Neutrophil (primary cell): Measurements from ENCODE around the gene LGI4.
A peak's percentile ranks its signal among the peaks of the same experiment; 100 is the strongest.

Source experiments
- H3K27ac ChIP-seq: fragments of 200-600 bp; sonication (generic); 2 replicates; pipeline ENCODE4 v1.5.1; 2016; ENCODE audit warnings: mild to moderate bottlenecking, moderate library complexity
- H3K27me3 ChIP-seq: fragments of 200-600 bp; sonication (generic); 2 replicates; pipeline ENCODE4 v1.6.0; 2016; ENCODE audit warnings: mild to moderate bottlenecking
- H3K36me3 ChIP-seq: fragments of 200-600 bp; sonication (generic); 2 replicates; pipeline ENCODE4 v1.5.1; 2017
- H3K4me1 ChIP-seq, 2 experiments: fragments of 200-600 bp in 1 of 2; sonication (generic) in 1 of 2; 1 replicate in 1 of 2; 2 replicates in 1 of 2; pipeline versions ENCODE4 v1.5.1 to v1.6.1; 2013 to 2016; ENCODE audit warnings: low read depth in 1 of 2, low read length in 1 of 2, mild to moderate bottlenecking in 1 of 2, moderate library complexity in 1 of 2; ENCODE audit not compliant: control insufficient read depth in 1 of 2, insufficient read depth in 1 of 2
- H3K4me3 ChIP-seq, 2 experiments: fragments of 200-600 bp in 1 of 2; sonication (generic) in 1 of 2; 1 replicate in 1 of 2; 2 replicates in 1 of 2; pipeline ENCODE4 v1.5.1; 2013 to 2016; ENCODE audit warnings: low read depth in 1 of 2, low read length in 1 of 2, mild to moderate bottlenecking in 1 of 2, moderate library complexity in 1 of 2
- H3K9me3 ChIP-seq: fragments of 200-600 bp; sonication (generic); 2 replicates; pipeline ENCODE4 v1.5.1; 2016
- CTCF ChIP-seq: fragments of 200-600 bp; sonication (generic); IDR thresholded peaks from 2 replicates; pipeline ENCODE4 v1.5.1; 2016; ENCODE audit warnings: antibody characterized with exemption

Gene LGI4

DNA sequence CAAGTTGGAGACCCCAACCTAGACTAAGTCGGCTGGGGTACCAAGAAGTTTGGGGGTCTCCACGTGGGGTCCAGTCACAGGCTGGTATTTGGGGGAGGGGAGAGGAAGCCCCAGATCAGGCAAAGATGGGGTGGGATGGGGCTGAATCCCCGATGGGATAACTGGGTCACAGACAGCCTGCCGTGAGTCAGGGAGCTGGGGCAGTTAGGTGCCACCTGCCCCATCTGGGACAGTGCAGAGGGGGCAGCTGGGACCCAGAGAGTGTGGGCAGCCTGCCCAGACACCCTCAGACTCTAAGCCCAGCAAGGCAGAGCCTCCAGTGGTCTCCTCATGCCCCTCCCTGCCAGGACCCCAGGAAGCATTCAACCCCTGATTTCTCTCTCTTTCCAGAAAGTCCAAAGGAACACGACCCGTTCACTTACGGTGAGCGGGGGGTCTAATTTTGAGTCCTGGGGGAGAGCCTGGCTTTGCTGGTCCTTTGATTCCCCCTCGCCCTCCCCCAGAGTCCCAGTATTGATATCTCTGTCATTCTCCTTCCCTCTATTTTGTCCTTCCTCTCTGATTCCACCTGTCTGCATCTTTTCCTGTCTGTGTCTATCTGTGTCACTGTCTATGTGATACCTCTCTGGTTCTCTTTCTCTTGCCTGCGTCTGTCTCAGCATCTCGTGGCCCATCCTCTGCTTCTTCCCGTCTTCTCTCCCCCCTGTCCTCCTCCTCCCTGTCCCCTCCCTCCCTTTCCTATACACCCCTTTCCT, 5.5 kb upstream of the LGI4 start:
- H3K27ac ChIP-seq: no peak overlapping the region
- H3K4me1 ChIP-seq: peaks cover 35 to 40% of the 10 kb centered on the region in 2 experiments
- peak overlapping the region in 1 of 2 experiments; percentile 45 for H3K4me3 ChIP-seq
- no peaks in the 10 kb centered on the region for H3K9me3 ChIP-seq
- H3K27me3 ChIP-seq: peaks cover 54% of the 10 kb centered on the region
- H3K36me3 ChIP-seq: no peaks in the 10 kb centered on the region
- no peak for TF ChIP-seq CTCF

DNA sequence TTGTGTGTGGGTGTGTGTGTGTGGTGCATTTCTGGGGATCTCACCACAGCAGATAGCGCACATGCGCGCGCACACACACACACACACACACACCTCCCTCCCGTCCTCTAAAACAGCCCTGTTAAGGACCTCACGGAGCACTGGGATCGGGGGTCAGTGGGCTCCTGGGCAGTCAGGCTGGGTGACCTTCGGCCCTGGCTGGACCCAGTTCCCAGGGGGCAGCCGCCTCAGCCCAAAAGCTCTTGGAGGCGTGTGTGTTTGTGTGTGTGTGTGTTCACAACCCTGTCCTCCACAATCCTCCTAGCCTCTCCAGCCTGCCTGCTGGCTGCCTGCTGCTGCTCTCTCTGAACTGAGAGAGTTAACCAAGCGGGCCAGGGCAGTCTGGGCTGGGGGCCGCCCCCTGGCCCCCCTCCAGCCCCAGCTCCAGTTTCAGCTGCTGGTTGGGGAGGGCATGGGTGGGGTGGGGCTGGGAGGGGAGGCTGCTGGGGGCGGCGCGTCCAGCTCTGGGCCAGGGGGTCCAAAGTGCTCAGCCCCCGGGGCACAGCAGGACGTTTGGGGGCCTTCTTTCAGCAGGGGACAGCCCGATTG, 3.5 kb upstream of the LGI4 start, which contains the start of gene FXYD1:
Gene FXYD1, plus strand, starts transcription at position 520 of the 588 bp plus-strand sequence. CDS start 1,256 bp downstream, outside the sequence.
- H3K27me3 ChIP-seq: peaks cover 34% of the 10 kb centered on the region
- peaks cover 35 to 40% of the 10 kb centered on the region in 2 experiments for H3K4me1 ChIP-seq
- H3K36me3 ChIP-seq: no peaks in the 10 kb centered on the region
- no peak for TF ChIP-seq CTCF
- H3K4me3 ChIP-seq: no peak within 1 kb of the TSS
- H3K27ac ChIP-seq: no peak within 1 kb of the TSS
- no peaks in the 10 kb centered on the region for H3K9me3 ChIP-seq

DNA sequence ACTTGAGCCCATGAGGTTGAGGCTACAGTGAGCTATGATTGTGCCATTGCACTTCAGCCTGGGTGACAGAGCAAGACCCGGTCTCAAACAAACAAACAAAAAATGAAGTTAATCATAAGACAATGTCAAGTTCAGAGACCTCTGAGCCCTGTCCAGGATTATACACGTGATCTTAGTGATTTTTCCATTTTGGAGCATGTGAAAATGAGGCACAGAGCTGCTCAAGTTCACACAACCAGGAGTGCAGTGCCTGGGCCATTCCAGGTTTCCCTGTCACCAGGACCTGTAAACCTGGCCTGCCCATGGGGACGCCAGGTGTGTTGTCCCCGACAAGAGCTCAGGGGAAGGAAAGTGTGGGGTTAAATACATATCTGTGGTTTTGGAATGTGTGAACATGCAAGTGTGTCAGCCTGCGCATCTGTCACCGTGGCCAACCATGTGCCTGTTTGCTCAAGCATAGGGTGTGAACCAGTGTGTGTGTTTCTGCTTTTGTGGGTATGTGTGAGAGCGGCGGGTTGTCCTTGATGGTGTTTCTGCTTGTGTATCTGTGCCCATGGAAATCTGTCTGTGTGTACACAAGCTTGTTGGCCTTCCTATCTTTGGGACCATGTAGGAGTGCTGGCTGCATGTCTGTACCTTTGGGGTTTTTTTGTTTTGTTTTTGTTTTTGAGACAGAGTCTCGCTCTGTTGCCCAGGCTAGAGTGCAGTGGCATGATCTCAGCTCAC, 2.3 kb upstream of the LGI4 start:
- Histone ChIP-seq H3K9me3 (no peaks in the 10 kb centered on the region), H3K4me3 (no peak overlapping the region), H3K4me1 (peaks cover 23 to 35% of the 10 kb centered on the region in 2 experiments), H3K27me3 (peaks cover 21% of the 10 kb centered on the region), H3K27ac (no peak overlapping the region), H3K36me3 (no peaks in the 10 kb centered on the region)
- TF ChIP-seq CTCF: no peak

- Histone ChIP-seq H3K4me1 (peaks cover 15 to 29% of the 10 kb centered on the region in 2 experiments), H3K27me3 (peaks cover 12% of the 10 kb centered on the region), H3K27ac (no peak overlapping the region), H3K36me3 (no peaks in the 10 kb centered on the region), H3K9me3 (no peaks in the 10 kb centered on the region), H3K4me3 (no peak overlapping the region)
- TF ChIP-seq CTCF: no peak
Observed at GRCh38 chr19:35136231-35136630, 1.4 kb upstream of the LGI4 start.

- peak; percentile 73 for TF ChIP-seq CTCF
- Histone ChIP-seq H3K27ac (no peak overlapping the region), H3K4me1 (peaks cover 9 to 23% of the 10 kb centered on the region in 2 experiments), H3K9me3 (no peaks in the 10 kb centered on the region), H3K36me3 (no peaks in the 10 kb centered on the region), H3K27me3 (peaks cover 5% of the 10 kb centered on the region), H3K4me3 (no peak overlapping the region)
Observed at GRCh38 chr19:35135389-35135909, 590 bp upstream of the LGI4 start.
